ENCODE measurements around the gene TREH.
"Not testable (repeated sequence)": the region's sequence is repeated elsewhere in the genome, so short reads cannot be mapped to it uniquely, and the experiment has no call there.

Gene TREH

DNA sequence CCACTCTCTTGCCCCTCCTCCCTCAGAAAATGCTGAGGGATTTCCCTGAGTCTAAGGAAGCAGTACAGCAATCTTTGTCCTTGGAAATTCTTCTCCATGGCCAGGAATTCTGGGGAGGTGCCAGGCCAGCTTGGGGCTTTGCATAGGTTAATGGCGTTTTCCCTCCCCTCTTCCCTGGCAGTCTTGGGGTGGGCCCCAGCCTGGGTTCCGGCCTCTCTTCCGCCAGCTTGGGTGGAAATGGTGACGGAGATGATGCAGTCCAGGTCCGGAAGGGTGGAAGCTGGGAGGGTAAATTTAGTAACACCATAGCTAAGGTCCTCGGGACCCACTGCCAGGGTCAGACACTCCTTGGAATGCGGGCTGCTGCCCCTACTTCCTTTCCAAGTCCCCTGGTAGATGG, 67.1 kb downstream of the TREH start:
- ChIA-PET POLR2A (interaction anchor here (1.6 kb wide), 1 partner anchor 9 kb away, joined by 5 read pairs; no protein-coding TSS in a partner anchor), CTCF (no interaction called here)
- no peak for DNase-seq (ENCODE audit: extremely low spot score)
- TF ChIP-seq LEF1 (IDR thresholded peaks at IDR 0.05; ENCODE audit: borderline replicate concordance) (no peak), ZNF384 (IDR thresholded peaks at IDR 0.05) (no peak), FOXK2 (IDR thresholded peaks at IDR 0.05) (no peak), BHLHE40 (IDR thresholded peaks at IDR 0.05; ENCODE audit: borderline replicate concordance) (no peak), FOXM1 (IDR thresholded peaks at IDR 0.05; ENCODE audit: borderline replicate concordance) (no peak), FOXA1 (IDR thresholded peaks at IDR 0.05) (no peak), NFRKB (IDR thresholded peaks at IDR 0.05) (no peak), SUZ12 (IDR thresholded peaks at IDR 0.05) (no peak), HDGF (IDR thresholded peaks at IDR 0.05; ENCODE audit: borderline replicate concordance) (no peak), SP1 (IDR thresholded peaks at IDR 0.05) (no peak), TARDBP (IDR thresholded peaks at IDR 0.05) (no peak), ELF4 (IDR thresholded peaks at IDR 0.05) (no peak), ARNT (IDR thresholded peaks at IDR 0.05) (no peak), CTBP1 (IDR thresholded peaks at IDR 0.05; ENCODE audit: borderline replicate concordance) (no peak), L3MBTL2 (conservative IDR thresholded peaks at IDR 0.05) (no peak)
- TF ChIP-seq, protein P1, sequence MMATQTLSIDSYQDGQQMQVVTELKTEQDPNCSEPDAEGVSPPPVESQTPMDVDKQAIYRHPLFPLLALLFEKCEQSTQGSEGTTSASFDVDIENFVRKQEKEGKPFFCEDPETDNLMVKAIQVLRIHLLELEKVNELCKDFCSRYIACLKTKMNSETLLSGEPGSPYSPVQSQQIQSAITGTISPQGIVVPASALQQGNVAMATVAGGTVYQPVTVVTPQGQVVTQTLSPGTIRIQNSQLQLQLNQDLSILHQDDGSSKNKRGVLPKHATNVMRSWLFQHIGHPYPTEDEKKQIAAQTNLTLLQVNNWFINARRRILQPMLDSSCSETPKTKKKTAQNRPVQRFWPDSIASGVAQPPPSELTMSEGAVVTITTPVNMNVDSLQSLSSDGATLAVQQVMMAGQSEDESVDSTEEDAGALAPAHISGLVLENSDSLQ (IDR thresholded peaks at IDR 0.05) = no peak

DNA sequence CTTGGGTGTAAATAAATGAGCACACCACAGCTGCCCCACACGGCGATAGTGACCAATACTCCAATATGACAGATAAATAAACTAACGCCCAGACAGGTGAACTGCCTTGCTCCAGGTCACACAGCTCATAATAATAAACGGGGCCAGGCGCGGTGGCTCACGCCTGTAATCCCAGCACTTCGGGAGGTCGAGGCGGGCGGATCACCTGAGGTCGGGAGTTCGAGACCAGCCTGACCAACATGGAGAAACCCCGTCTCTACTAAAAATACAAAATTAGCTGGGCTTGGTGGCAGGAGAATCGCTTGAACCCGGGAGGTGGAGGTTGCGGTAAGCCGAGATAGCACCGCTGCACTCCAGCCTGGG, 68.0 kb downstream of the TREH start:
- ChIA-PET CTCF (interaction anchor here (0.7 to 1.0 kb wide), 2 partner anchors 10 to 16 kb away, joined by 3 to 4 read pairs; no protein-coding TSS in a partner anchor), POLR2A (interaction anchor here (1.6 kb wide), 1 partner anchor 9 kb away, joined by 5 read pairs; no protein-coding TSS in a partner anchor)
- not testable (repeated sequence) for DNase-seq (ENCODE audit: extremely low spot score)

DNA sequence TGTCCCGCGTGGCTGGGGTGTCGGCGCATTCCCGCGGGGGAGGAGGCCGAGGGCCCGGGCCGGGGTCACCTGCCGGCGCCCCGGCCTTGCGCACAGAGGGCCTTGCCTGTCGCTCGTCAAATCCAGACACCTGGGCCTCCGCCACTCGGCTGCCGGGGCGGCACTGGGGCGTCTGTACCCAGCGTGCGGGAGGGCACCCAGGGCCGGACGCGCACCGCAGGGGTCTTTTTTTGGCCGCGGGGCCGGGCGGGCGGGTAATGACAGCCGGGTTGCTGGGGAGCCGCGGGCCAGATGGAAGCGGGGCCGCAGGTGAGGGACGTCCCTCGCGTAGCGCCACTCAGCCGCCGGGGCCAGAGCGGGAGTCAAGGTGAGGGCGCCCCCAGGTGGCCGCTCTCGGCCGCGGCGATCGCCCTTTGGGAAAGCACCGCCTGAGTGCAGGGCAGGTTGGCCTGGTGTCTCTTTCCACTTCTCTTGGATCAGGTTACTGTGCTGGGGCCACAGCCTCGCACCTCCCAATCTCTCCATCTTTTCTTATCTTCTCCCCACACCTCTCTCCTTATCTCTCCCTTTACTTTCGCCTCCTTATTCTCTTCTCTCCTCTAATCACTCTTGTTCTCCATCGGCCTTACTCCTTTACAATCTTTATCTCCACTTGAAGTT, 68.5 kb downstream of the TREH start:
- TF ChIP-seq SP1 (IDR thresholded peaks at IDR 0.05) (no peak), NFRKB (IDR thresholded peaks at IDR 0.05) (no peak)
- CTCF ChIA-PET = interaction anchor here (0.7 to 1.0 kb wide), 2 partner anchors 10 to 16 kb away, joined by 3 to 4 read pairs; no protein-coding TSS in a partner anchor
- peak; percentile 59 for DNase-seq (ENCODE audit: extremely low spot score)
- POLR2A ChIA-PET = interaction anchor here (1.6 kb wide), 1 partner anchor 10 kb away, joined by 5 read pairs; no protein-coding TSS in a partner anchor

DNA sequence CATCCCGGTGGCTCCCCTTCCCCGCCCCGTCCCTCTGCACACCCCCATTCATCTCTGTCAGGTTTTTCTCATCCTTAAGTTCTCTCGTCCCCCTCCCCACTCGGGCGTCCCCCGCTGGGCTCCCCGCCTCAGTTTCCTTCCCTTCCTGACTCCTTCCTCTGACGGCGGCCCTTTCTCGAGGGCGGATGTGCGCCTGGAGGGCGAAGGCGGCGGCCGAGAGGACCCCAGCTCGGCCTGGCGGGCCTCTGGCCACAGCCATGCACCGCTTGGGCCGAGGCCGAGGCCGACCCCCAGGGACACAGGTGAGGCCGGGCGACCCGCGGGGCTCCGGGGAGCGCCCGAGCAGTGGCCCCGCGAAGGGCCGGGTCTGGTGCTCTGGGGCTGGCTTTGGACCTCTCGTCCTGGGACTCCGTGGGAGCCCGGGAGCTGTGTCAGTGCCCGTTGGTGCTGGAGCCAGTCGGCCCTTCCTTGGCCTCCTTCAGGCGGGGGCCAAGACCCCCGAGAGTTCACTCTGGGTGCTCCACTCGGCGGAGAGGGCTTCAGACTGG, 69.2 kb downstream of the TREH start:
- TF ChIP-seq FOXK2 (IDR thresholded peaks at IDR 0.05) = no peak
- TF ChIP-seq FOXA1 (IDR thresholded peaks at IDR 0.05) = no peak
- no peak for TF ChIP-seq ELF4 (IDR thresholded peaks at IDR 0.05)
- no peak for TF ChIP-seq LEF1 (IDR thresholded peaks at IDR 0.05; ENCODE audit: borderline replicate concordance)
- TF ChIP-seq SUZ12 (IDR thresholded peaks at IDR 0.05) = no peak
- TF ChIP-seq BHLHE40 (IDR thresholded peaks at IDR 0.05; ENCODE audit: borderline replicate concordance) = no peak
- TF ChIP-seq L3MBTL2 (conservative IDR thresholded peaks at IDR 0.05) = no peak
- ChIA-PET CTCF (no interaction called here), POLR2A (interaction anchor here (4.1 kb wide), 1 partner anchor 11 kb away, joined by 28 read pairs; no protein-coding TSS in a partner anchor)
- DNase-seq (ENCODE audit: extremely low spot score) = no peak

DNA sequence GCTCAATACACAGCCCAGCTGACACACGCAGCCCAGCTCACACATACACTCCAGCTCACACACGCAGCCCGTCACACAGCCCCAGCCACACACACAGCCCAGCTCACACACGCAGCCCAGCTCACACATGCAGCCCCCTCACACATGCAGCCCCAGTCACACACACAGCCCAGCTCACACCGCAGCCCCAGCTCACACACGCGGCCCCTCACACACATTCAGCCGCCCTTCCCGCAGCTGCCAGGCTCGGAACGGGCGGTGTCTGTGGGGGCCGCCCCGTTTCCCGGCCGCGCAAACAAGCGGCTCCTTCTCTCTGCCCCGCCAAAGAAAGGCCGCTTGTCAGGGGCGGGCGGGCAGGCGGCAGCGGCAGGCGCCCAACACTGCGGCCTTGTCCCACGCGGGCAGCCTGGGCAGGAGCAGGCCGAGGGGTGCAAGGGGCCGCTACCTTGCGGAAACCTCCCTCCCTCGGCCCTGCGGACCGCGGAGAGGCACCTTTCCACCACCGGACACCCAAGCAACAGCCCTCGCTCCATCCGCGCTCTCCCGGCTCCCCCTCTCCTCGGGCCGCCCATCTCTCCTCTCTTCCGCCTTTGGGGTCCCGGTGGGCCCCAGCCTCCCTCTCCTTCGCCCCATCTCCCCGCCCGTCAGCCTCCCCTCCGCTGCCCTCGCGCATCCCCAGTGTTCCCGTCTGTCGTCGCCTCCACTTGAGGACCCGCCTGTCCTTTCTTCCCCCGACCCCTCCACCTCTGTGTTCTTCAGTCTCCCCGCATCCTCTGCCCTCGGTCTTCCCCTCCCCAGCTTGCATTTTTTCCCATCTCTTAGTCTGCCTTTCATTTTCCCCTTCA, 69.8 kb downstream of the TREH start:
- POLR2A ChIA-PET = interaction anchor here (0.9 to 4.1 kb wide), 3 partner anchors 12 to 49 kb away, joined by 3 to 28 read pairs (median 5); no protein-coding TSS in a partner anchor
- no peak for TF ChIP-seq CTBP1 (IDR thresholded peaks at IDR 0.05; ENCODE audit: borderline replicate concordance)
- no peak for TF ChIP-seq SUZ12 (IDR thresholded peaks at IDR 0.05)
- no peak for TF ChIP-seq L3MBTL2 (conservative IDR thresholded peaks at IDR 0.05)
- TF ChIP-seq FOXM1 (IDR thresholded peaks at IDR 0.05; ENCODE audit: borderline replicate concordance) = no peak
- no peak for TF ChIP-seq TARDBP (IDR thresholded peaks at IDR 0.05)
- TF ChIP-seq NFRKB (IDR thresholded peaks at IDR 0.05) = no peak

DNA sequence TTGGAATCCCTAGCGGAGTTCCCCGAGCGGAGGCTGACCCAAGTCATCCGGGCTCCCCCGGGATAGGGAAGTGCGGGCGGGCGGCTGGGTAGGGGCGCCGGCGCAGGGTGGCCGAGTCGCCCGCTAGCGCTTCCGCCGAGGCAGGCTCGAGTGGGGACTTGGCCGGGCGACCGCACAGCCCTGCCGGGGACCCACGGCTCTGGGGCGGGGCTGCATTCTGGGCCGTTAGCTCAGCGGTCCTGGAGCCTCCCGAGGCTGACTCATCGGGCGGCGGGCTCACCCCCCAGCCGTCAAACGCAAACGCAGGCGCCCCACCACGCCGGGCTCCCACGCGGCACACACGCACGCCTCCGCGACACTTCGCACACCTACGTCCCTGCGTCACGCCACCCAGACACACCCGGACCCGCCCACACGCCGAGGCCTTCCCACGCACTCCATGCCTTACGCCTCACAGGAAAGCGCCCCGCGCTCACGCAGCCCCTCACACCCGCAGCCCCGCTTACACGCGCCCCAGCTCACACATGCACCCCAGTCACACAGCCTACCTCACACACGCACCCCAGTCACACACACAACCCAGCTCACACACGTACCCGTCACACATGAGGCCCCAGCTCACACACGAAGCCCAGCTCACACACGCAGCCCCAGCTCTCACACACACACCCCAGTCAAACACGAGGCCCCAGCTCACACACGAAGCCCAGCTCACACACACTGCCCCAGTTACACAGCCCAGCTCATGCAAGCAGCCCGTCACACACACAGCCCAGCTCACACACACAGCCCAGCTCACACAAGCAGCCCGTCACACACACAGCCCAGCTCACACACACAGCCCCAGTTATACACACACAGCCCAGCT, 70.9 kb downstream of the TREH start:
- TF ChIP-seq HDGF (IDR thresholded peaks at IDR 0.05; ENCODE audit: borderline replicate concordance) = no peak
- no peak for TF ChIP-seq SP1 (IDR thresholded peaks at IDR 0.05)
- TF ChIP-seq CTBP1 (IDR thresholded peaks at IDR 0.05; ENCODE audit: borderline replicate concordance) = no peak
- TF ChIP-seq FOXK2 (IDR thresholded peaks at IDR 0.05) = no peak
- no peak for TF ChIP-seq ELF4 (IDR thresholded peaks at IDR 0.05)
- no peak for TF ChIP-seq TARDBP (IDR thresholded peaks at IDR 0.05)
- TF ChIP-seq, protein P1 (IDR thresholded peaks at IDR 0.05) = no peak
- no peak for TF ChIP-seq FOXM1 (IDR thresholded peaks at IDR 0.05; ENCODE audit: borderline replicate concordance)
- TF ChIP-seq ZNF384 (IDR thresholded peaks at IDR 0.05) = no peak
- no peak for TF ChIP-seq NFRKB (IDR thresholded peaks at IDR 0.05)
- no peak for TF ChIP-seq LEF1 (IDR thresholded peaks at IDR 0.05; ENCODE audit: borderline replicate concordance)
- TF ChIP-seq L3MBTL2 (conservative IDR thresholded peaks at IDR 0.05) = no peak; the same call in none of the 2 replicates
- peak; percentile 39 for DNase-seq (ENCODE audit: extremely low spot score)
- POLR2A ChIA-PET = interaction anchor here (0.9 to 4.1 kb wide), 5 partner anchors 13 to 50 kb away, joined by 3 to 28 read pairs (median 4); partner anchors contain the start of gene ARCN1
- CTCF ChIA-PET = interaction anchor here (0.6 to 1.3 kb wide), 6 partner anchors 12 to 319 kb away, joined by 3 to 6 read pairs (median 4); no protein-coding TSS in a partner anchor

More for the DNA sequence above, 69.8 kb downstream of the TREH start:
- CTCF ChIA-PET = interaction anchor here (0.6 to 1.3 kb wide), 5 partner anchors 11 to 51 kb away, joined by 3 to 6 read pairs (median 4); no protein-coding TSS in a partner anchor
- DNase-seq (ENCODE audit: extremely low spot score) = no peak

Data from HEK293T (cell line).